Measurements from ENCODE around the gene ACOX1.

The ACOX1 gene

GRCh38 chr17:76008630-76009425 lies 29.9 kb upstream of the ACOX1 start:
- DNase-seq: no peak

- DNase-seq: no peak
These were observed 29.2 kb upstream of the ACOX1 start for GRCh38 chr17:76008208-76008607.

GRCh38 chr17:76007850-76008165 lies 28.8 kb upstream of the ACOX1 start:
- no peak for DNase-seq

GRCh38 chr17:76007131-76007849 lies 28.3 kb upstream of the ACOX1 start:
- DNase-seq: no peak

- DNase-seq: peak; percentile 54
These were observed 26.5 kb upstream of the ACOX1 start for GRCh38 chr17:76005263-76006149.

GRCh38 chr17:76004750-76005262 lies 25.8 kb upstream of the ACOX1 start:
- DNase-seq: no peak

- no peak for DNase-seq
These were observed 24.9 kb upstream of the ACOX1 start for GRCh38 chr17:76003915-76004314.

GRCh38 chr17:76002100-76002499 lies 23.1 kb upstream of the ACOX1 start:
- no peak for DNase-seq

GRCh38 chr17:76000755-76001521 lies 22.0 kb upstream of the ACOX1 start, which contains the start of gene CDK3:
Gene CDK3, plus strand, starts transcription at chr17:76000855. Its CDS starts 571 bp downstream, at chr17:76001426.
- DNase-seq: no peak

GRCh38 chr17:76000016-76000754 lies 21.2 kb upstream of the ACOX1 start:
- DNase-seq: no peak

- no peak for DNase-seq
These were observed 19.4 kb upstream of the ACOX1 start for GRCh38 chr17:75998327-75998795.

- peak; percentile 50 for DNase-seq
These were observed 18.0 kb upstream of the ACOX1 start for GRCh38 chr17:75996665-75997590.

GRCh38 chr17:75995385-75995925 lies 16.5 kb upstream of the ACOX1 start:
- DNase-seq: no peak

GRCh38 chr17:75994802-75995370 lies 15.9 kb upstream of the ACOX1 start:
- DNase-seq: no peak

- DNase-seq: no peak
These were observed 12.4 kb upstream of the ACOX1 start for GRCh38 chr17:75991396-75991795.

GRCh38 chr17:75987041-75987440 lies 8.1 kb upstream of the ACOX1 start:
- no peak for DNase-seq

GRCh38 chr17:75985986-75986385 lies 7.0 kb upstream of the ACOX1 start:
- no peak for DNase-seq

GRCh38 chr17:75983501-75984181 lies 4.7 kb upstream of the ACOX1 start:
- DNase-seq: peak; percentile 1
